GM19351 (cell line): ENCODE measurements around the gene ETFA.

Experiments
- ATAC-seq: cut with Tn5 transposase; IDR thresholded peaks from one replicate; pipeline ENCODE4 v1.9.1; 2021; ENCODE audit warnings: mild to moderate bottlenecking, moderate library complexity; ENCODE audit not compliant: unreplicated experiment

The ETFA gene

GRCh38 chr15:76340803-76341365, 29.6 kb upstream of the ETFA start:
- ATAC-seq = no peak

DNA sequence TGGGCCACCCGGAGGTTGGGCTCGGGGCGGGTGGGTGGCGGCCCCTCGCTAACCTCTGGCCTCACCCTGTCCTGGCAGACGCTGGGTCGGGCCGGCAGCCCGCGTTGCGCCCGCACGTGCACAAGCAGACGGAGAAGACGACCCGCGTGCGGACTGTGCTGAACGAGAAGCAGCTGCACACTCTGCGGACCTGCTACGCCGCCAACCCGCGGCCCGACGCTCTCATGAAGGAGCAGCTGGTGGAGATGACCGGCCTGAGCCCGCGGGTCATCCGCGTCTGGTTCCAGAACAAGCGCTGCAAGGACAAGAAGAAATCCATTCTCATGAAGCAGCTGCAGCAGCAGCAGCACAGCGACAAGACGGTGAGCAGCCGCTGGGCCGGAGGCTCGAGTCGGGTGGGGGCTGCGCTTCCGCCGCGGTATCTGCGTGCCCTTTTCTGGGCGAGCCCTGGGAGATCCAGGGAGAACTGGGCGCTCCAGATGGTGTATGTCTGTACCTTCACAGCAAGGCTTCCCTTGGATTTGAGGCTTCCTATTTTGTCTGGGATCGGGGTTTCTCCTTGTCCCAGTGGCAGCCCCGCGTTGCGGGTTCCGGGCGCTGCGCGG, 29.0 kb upstream of the ETFA start:
- ATAC-seq = no peak

DNA sequence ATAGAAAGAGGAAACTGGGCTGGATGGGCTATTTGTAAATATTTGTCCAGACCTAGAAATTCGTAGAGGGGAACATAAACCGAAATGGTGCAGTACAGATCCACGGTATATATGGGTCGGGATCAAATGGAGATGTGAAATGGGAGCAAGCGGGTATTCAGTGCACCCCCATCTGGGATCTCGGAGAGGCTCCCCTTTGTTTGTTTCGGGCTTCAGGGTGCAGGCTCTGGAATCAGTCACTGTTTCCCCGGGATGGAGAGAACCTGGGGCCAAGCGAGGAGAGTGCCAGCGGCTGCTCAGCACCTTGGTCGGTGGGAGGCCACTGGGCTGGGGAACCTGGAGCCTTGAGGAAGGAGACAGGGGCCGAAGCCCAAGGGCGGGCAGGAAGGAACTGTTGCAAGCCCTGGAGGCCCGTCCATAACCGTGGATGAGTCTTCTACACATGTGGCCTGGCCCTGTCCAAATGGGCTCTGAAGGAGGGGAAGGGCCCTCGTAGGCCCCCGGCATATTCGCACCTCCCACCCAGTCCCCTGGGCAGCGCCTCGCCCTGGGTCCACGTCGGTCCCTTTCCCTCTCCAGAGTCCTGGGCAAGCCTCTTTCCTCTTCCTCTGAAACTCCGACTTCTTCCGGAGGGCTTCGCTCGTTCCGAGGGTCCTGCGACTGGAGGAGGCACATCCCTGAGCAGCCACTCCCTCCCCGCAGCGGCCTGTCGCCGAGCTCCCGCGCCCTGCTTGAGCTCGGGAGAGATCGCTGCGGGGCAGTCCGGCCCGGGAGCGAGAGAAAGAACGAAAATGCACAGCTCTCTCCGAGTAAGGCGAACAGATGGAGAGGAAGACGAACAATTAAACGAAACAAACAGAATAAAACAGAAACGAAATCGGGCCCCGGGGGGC, 28.3 kb upstream of the ETFA start:
- no peak for ATAC-seq

- no peak for ATAC-seq
Measured at GRCh38 chr15:76338486-76339304, 27.4 kb upstream of the ETFA start.

- no peak for ATAC-seq
Measured at GRCh38 chr15:76337696-76338485, 26.6 kb upstream of the ETFA start.

GRCh38 chr15:76337059-76337695, 25.9 kb upstream of the ETFA start:
- no peak for ATAC-seq

GRCh38 chr15:76336254-76337058, 25.2 kb upstream of the ETFA start, which contains the start of gene ISL2:
Gene ISL2 (plus strand): TSS chr15:76336773. CDS start chr15:76336884, 111 bp downstream.
- ATAC-seq = peak; percentile 53

DNA sequence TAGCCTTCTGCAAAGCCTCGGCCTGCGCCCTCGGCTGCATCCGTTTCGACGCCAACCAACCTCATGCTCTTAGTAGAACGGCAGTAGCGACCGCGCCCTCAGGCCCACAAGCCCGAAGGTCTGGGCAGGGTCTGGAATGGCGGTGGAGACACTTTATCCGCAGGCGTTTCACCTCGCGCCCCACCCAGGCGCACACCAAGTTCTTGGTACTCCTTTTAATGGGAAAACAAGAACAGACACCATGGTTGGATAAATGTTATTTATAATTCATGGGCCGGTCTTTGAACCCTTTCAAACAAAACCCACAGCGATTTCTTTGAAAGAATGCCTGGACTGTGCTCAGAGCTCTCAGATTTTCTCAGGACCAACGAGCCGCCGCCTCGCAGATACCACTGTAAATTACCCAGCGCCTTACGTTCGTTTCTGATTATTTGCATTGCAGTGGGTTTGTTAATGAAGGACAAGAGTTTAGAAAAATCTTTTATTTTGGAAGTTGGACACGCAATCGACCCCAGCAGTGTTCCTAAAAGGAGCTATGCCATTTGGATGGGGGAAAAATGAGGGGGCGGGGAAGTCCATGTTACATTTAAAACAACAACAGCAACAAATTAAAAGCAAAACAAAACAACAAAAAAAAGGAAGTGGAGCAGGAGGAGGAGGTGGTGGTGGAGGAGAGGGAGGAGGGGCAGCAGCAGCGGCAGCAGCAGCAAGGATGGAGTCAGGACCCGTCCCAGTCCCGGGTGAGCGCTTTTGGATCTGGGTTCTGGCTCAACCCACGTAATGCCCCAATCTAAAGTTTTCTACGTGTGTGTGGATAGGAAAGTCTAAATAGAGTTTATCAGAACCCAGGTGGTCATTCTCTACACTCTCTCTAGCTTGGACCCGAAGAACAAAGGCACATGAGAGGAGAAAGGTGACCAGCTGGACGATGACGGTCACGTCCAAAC, 24.3 kb upstream of the ETFA start:
- ATAC-seq = no peak

GRCh38 chr15:76334438-76335306, 23.4 kb upstream of the ETFA start:
- no peak for ATAC-seq

GRCh38 chr15:76333720-76334437, 22.6 kb upstream of the ETFA start:
- ATAC-seq = no peak

DNA sequence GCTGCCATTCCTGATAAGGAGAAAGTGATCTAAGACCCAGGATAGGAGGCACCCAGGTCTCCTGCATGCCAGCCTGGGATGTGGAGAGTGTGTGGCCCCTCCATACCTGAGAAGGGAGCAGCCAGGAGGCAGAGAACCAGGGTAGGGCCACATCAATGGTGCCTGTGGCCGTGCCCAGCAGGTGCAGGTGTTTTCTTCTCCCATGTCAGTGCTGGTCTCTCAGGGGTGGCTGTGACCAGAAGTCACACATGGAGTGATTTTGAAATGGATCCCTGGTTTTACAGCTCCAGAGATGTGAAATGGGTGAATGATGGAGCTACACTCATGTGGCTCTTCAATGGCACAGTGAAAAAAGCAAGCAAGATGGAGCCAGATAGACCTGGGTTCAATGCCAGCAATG, 22.0 kb upstream of the ETFA start:
- ATAC-seq = no peak

DNA sequence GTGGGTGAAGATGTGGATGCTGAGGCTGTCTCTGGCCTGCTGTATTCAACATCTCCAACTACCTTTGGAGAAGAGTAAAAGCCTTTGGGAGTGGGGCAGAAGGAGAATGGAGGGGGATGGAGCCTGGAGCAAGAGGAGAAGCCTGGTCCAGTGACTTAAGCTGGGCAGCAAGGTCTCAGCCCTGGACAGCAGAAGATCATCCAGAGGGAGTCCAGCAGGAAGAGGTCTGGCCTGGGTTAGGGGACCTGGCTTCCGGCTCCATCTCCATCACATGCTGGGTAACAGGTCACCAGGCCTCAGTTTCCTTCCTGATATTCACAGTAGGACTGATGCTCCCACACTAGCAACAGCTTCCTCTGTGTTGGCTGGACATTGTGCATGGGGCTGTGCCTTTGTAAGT, 21.5 kb upstream of the ETFA start:
- no peak for ATAC-seq

DNA sequence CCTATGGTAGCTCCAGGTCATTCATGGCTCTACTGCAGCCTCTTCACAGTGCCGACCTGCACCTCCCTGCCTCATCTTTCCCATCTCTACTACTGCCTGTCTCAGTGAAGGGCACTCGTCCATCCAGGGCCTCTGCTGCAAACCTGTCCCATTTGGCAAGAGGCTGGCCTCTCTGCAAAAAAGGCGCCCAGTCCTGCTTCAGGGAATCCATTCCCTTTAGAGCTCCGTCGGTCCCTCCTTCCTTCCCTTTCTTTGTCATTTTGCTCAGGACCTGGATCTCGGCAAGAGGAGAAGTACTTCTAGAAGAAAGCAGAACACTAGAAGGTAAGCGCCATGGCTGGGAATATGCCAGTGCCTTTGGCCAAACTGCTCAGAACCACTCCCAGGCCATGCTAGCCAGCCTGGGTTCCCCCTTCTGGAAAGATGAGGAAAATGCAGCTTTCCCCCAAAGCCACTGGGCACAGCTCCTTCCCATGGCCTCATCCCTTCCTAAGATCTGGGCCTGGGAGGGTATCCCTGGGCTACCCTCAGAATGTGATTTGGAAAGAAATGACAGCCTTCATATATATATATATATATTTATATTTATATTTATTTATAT, 18.9 kb upstream of the ETFA start:
- ATAC-seq = no peak

DNA sequence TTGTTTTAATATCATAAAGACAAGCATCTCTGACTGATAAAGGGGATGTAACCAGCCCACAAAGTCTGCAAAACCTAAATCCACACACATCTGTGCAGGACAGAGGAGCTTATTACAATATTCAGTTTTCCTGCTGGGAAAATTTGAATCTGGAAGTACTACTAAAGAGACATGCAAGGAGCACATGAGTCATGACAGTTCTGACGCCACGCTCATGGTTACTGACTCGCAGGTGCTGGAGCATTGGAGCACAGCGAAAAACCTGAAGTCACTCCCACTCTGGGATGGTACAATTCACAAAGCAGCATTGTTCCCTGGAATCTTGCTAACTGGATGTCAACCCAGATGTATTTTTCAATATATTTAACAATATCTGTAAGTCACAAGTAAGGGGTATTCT, 17.7 kb upstream of the ETFA start:
- no peak for ATAC-seq

GRCh38 chr15:76328106-76328696, 16.9 kb upstream of the ETFA start:
- ATAC-seq = no peak
